Bone marrow (tissue), 2 donors: ENCODE results near the gene MAPK13.

Source experiments
- DNase-seq, 2 donors: peaks; one replicate each; lab custom pipeline; 2025; lab: John Stamatoyannopoulos, UW

The MAPK13 gene

DNA sequence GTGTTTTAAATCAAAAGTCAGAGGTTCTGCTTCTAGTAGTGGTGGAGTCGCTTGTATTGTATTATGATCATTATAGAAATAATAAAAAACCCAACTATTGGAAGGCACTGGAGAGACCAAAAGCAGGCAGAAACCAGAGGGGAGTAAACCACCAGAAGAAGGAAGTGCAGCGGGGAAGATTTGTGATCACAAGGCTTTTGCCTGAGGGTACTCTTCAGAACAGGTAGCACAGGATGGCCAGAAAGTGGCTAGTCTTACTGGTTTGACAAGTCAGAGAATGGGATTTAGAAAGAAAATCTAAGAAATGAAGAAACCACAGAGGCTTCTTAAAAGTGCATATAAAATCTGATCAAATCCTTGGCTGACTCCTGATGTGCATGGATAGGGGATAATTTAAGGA, 24.0 kb downstream of the MAPK13 start:
- DNase-seq, result no peak

DNA sequence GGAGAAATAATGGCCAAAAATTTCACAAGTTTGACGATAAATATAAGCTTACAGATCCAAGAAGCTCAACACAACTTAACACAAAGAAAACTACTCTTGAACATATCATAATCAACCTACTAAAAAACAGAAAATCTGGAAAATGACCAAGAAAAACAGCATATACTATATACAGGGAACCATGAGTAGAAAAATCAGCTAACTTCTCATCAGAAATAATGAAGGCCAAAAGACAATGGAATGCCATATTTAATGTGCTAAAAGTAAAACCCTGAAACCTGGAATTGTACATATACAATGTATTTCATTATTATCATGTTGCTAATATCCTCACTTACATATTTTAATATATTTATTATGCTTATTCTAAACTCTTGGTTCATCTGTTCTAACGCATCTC, 25.3 kb downstream of the MAPK13 start:
- DNase-seq, result no peak

DNA sequence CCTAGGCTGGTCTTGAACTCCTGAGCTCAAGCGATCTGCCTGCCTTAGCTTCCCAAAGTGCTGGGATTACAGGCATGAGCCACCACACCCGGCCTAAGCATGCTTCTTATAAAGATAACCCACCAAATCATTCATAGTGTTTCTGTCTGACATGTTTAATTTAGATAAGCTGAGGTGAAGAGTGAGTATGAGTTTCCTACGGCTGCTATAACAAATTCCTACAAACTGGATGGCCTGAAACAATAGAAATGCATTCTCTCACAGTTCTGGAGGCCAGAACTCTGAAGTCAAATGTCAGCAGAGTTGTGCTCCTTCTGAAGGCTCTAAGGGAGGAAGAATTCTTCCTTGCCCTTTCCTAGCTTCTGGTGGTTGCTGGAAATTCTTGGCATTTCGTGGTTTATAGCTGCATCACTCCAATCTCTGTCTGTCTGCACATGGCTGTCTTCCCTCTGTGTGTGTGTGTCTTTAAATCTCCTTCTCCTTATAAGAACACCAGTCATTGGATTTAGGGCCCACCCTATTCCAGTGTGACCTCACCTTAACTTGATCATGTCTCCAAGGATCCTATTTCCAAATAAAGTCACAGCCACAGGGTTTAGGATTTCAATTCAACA, 29.9 kb downstream of the MAPK13 start:
- DNase-seq, result no peak

DNA sequence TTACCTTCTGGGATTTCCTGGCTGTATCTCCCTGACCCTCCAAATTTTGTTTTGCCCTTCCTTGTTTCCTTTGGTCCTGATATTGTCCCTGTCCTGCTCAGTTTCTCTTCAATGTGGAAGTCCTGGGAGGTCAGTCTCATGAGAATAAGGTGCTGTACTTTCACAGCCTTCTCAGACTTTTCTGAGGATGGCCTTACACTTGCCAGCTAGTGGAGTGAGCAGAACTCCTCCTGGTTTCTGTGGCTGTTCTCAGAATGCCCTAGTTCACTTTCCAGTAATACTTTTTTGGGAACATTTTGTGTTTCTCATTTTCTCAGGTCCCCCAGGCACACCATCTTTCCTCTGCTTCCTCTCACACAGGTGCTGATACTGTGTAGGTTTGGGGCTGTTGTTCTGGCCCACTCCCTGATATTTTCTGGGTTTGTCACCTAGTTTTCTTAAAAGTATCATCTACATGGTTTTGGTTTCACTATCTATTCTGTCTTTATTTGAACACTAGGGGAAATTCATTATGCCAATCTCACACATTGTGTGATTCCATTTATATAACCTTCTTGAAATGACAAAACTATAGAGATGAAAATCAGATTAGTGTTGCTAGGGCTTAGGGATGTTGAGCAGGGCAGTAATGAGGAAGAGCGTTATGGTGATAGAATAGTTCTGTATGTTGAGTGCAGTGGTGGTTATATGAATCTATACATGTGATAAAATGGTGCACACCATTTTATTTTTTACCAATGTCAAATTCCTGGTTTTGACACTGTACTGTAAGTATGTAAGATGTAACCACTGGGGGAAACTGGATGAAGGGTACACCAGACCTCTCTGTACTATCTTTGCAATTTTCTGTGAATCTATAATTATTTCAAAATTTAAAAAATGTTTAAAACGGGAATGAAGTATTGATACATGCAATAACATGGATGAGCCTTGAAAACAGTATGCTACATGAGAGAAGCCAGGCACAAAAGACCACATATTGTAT, 39.0 kb downstream of the MAPK13 start:
- no peak for DNase-seq

DNA sequence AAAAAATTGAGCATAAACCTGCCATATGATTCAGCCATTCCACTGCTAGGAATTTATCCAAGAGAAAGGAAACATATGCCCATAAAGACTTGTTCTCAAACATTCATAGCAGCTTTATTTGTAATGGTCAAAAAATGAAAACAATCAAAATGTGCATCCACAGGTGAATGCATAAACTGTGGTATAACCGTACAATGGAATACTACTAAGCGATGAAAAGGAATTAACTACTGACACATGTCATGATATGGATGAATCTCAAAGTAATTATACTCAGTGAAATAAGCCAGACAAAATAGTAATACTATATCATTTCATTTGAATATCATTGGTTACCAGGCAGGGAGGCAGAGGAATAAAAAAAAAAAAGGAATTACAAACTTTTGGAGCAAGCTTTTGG, 40.4 kb downstream of the MAPK13 start:
- no peak for DNase-seq

DNA sequence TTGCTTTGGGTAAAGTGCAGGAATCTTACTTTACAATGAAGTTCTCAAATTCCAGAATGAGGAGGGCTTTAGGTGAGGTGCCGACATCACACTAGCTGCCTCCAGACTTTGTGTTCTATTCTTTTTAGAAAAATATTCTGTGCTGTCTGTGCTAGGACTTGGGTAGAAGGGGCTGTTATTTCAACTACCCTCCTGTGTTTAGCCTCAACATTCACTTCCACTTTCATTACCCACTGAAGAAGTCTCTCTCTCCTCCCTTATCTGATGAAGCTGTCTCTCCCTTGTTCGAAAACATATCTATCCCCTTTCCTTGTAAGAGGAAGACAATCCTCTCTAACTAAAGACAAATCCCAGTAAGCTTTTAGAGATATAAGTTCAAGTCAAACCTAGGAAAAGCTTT, 41.3 kb downstream of the MAPK13 start:
- peak in 1 of 2 donors; percentile 48 for DNase-seq

DNA sequence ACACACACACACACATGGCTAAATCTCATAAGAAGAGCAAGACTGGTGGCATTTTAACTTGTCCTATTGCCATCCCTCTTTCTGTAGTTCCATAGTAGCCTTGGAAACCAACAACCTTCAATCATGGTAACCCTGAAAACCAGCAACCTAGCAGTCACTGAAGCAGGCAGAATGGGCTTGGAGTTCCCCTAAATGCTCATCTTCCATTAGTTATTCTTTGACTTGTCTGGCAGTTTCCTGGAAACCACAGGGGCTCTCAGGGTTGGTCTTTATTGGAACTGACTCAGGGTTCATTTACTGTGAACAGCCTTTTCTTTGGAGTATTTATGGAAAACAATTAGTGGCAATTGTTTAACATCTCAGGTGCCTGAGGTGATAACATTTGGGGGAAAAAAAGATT, 46.9 kb downstream of the MAPK13 start:
- no peak for DNase-seq

GRCh38 chr6:36178544-36178943, 48.2 kb downstream of the MAPK13 start:
- no peak for DNase-seq

GRCh38 chr6:36180126-36180525, 49.8 kb downstream of the MAPK13 start:
- no peak for DNase-seq

DNA sequence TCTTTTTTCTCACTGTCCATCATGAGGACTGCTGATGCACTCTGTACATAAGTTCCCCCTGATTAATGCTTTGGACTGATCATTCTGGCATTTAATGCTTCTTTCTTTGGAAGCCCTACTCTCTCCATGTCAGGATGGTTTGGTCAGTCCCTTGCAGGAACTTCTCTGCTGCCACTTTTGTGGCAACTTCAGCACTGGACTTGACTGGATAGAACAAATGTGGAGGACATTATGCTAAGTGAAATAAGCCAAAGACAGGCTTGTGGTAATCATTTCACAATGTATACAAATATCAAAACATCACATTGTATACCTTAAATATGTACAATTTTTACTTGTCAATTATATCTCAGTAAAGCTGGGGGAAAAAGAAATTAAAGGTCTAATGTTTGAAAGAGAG, 54.0 kb downstream of the MAPK13 start:
- no peak for DNase-seq

DNA sequence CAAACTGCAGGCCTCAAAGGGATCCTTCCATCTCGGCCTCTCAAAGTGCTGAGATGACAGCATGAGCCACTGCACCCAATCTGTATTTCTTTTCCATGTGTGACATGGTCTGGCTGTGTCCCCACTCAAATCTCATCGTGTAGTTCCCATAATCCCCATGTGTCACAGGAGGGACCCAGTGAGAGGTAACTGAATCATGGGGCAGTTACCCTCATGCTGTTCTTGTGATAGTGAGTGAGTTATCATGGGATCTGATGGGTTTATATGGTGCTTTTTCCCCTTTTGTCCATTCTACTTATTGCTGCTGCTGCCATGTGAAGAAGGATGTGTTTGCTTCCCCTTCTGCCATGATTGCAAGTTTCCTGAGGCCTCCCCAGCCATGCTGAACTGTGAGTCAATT, 55.9 kb downstream of the MAPK13 start:
- DNase-seq, result no peak

DNA sequence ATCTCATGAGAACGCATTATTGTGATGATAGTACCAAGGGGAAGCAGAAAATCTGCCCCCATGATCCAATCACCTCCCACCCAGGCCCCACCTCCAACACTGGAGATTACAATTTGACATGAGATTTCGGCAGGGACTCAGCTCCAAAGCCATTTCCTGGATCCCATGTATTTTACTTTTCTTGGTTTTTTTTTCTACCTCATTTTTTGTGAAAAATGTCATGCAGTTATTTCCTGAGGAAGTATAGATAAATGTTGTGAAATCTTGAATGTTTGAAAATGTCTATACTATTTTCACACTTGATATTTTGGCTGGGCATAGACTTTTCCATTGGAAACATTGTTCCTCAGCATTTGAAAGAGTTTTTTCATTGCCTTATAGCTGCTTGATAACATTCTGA, 57.1 kb downstream of the MAPK13 start:
- DNase-seq, result no peak
